GM18861 (cell line): ENCODE data around the gene SMIM32.
A peak's percentile ranks its signal among the peaks of the same experiment; 100 is the strongest.

Source experiments
- ATAC-seq: cut with Tn5 transposase; IDR thresholded peaks from one replicate; pipeline ENCODE4 v1.9.1; 2021; ENCODE audit not compliant: unreplicated experiment

Gene SMIM32

DNA sequence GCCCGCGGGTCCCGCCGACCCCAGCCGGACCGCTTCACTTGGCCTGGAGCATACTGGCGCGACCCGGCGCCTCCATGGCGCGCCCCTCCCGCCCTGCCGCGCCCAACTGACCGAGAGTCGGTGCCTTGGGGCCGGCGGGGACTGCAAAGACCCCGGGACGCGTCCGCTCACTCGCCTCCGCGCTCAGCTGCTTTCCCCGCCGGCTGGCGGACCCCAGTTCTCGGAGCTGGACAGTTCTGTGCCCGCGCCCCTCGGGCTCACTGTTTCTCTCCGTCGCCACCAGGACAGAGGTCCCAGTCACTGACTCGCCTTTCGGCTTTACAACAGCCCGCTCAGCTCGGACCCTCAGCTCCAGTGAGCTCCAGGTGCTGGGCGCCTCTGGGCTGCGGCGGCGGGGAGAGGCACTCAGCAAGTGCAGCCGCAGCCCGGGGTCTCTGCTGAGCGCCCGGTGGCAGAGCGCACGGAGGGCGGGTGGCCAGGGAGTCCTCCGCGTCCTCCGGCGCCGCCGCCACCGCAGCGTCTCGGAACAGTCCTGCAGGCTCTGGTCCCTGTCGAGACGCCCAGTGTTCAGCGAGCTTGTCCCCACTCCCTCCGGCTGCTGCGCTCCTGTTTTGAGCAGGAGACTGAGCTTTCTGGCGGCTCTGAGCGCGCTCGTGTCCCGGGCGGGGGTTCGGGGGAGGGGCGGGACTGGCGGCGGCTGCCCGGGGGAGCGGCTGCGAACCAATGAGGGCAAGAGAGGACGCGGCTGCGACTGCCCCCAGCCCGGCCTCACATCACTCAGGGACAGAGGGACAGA lies at the start of gene SMIM32:
Gene SMIM32, minus strand, starts transcription at position 637 of the 796 bp plus-strand sequence. CDS start 638 bp downstream, outside the sequence.
- no peak for ATAC-seq

DNA sequence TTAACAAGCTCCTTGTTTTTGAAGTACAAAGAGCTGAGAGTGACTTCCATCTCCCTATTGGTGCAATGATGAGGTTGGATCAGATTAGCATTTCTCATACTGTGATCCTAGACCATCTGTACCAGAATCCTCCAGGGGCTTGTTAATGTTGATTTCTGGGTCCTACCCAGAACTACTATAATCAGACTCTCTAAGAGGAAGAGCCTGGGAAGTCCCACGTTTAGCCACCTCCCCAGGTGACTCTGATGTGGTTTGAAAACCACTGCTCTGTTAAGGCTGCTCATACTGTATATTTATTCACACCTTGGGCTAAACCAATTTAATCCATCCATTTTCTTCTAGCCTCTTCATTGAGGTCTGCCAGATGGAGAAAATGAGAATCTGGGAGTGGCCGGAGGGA lies 49.6 kb upstream of the SMIM32 start:
- ATAC-seq = peak; percentile 69

DNA sequence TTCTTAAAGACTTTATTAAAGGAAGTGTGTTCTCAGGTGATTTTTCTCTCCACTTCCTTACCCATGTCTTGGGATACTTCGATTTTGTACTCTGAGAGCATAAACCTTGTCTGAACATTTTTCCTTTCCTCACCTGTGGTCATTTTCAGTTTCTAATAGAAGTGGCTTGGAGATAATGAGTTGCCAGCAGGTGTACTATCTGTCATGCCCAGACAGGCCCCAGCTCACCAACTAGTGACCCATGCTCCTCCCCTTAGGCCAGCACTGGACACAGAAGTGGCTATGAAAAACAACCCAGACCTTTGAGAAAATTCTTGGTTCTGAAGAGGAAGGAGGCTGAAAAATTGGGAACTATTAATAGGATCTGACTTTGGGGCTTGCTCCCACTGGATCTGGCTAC lies 49.2 kb upstream of the SMIM32 start:
- peak; percentile 39 for ATAC-seq

DNA sequence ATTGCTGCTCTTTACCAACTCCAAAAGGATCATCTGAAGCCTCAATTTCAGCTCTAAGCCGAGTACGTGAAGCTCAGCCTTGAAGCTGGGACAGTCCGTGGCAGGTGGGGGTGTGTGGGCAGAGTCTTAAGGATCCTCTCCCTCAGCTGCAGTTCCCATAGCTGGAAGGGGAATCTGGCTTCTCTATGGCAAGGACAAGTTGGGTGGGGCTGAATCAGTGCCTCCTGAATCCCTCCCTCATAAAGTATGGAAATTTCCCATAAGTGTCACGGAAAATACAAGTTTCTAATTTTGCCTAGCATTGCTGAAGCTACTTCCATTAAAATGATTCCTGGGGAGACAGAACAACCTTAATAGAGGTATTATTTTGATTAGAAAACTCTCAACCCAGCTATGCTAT lies 47.9 kb upstream of the SMIM32 start:
- no peak for ATAC-seq

DNA sequence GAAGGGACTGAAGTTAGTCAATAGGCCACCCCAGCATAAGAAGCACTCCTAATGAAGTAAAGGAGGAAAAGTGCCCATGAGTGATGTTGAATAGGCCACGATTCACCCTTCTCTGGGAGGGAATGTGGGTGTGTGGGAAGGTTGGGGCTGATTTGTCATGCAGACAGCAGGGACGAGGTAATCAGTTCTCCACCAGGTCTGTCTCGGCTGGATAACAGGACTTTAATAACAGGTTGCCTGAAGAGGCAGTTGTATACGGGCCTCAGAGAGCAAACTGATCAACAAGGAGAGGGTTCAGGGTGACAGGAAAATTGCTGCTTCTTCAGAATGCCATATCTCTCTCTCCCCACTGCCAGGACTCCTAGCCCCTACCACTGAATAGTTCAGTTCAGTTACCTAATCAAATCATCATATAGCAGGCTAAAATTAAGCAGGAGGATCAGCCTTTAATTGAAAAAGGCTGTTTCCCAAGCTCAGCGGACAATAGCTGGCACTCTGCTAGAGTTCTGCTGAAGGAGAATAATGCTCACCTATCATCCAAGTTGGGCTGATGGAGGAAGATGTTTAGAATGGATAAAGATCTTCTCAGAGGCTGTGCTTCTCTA lies 43.6 kb upstream of the SMIM32 start:
- ATAC-seq = no peak

DNA sequence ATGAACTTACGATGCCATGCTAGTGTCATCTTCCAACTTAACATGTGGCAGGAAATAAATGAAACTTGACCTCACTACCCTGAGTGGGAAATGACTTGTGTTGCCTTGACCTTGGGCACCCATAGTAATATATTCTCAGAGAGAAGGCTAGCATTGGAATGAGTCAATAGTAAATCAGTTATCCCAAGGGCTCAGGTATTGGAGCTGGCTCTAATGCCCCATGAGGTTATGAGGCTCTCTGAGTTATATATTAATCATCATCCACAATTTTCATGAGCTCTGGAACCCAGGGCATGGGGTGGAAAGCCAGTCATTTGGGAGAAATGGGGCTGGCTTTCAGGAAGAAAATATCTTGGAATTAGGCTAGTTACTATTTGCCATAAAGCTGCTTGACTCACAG lies 42.4 kb upstream of the SMIM32 start:
- ATAC-seq = no peak

DNA sequence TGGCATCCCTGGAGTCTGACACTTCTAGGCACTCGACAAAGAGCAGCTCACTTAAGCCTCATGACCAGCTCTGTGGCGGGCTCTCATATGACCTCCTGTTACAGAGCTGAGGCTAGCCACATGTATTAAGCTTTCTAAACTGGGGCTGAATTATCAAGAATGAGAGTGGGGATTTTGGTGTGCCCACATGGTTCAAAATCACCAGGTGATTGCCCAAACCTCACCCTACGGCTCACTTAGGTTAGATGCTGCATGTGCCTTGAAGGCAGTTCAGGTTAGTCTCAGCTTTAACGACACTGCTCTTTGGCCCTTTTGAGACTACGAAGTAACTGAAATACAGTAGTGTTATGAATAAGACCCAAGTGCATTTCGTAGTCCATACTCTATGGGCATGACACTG lies 39.4 kb upstream of the SMIM32 start:
- ATAC-seq = peak; percentile 64

DNA sequence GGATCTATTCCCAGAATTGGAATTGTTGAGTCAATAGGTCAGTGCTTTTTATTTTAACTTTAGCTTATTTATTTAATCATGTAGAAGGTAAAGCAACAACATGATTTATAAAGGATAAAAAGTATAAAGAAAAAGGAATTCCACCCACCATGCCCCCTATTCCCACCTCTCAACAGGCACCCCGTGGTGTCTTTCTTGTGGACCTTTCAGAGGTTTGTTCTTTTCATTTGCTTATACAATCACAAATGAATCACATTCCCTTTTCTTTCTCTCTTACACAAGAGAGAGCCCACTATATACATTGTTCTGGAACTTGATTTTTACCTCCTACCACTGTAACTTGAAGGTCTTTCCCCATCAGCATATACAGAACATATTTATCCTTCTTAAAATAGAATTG lies 37.2 kb upstream of the SMIM32 start:
- ATAC-seq = no peak

DNA sequence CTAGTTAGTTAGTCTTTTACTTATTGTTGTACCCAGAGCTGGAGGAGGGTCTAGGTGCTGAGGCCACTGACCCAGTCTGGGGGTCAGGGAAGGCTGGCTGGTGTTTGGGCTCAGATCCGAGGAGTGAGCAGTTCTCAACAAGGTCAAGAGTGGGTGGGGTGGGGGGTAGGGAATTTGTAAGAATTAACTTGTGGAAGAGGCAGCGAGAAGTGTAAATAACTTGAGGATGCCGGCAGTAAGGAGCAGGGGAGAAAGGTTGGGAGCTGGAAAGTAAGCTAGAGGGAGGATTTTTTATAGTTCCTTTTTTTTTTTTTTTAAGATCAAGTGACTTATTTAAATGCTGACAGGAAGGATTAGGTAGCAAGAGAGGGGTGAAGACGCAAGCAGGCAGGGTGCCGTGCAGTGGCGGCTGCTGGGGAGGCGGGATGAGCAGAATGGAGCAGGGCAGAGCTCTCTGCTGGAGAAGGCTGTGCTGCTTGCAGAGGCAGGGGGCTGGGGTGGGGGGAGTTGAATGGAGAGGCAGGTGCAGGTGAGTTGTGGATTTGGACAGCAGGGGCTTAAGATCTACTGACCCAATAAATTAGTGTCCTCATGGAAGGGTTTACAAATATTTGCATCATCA lies 35.3 kb upstream of the SMIM32 start:
- ATAC-seq = no peak

DNA sequence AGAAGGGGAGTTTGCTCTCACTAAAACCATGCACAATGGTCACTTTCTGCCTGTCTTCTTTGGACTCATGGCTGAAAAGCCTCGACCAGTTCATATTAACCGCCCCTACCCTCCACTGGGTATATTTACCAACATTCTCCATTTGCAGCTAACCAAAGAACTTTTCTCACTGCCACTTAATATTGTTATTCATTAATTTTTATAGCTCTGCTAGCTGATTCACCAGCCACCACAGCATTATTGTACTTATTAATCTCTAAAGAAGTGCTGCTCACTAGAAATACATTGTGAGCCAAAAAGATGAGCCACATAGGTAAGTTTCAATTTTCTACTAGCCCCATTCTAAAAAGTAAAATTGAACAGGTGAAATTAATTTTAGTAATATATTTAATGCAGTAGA lies 33.4 kb upstream of the SMIM32 start:
- no peak for ATAC-seq

DNA sequence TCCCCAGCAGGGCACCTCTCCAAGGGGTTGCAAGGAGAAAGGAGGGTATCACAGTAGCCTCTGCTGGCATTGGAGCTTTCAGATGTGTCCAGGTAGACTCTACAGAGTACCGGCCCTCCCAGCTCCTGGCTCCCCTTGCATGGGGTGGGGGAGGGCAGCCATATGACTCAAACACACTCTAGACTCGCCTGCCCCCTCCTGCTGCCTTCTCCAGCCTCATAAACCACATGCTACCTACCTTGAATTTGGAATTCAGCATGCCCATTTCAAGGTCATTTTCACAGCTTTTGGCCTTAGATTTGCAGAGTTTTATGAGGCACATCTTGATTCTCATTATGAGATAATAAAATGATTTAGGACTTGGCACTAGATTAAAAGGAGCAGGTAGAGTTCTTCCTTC lies 32.8 kb upstream of the SMIM32 start:
- no peak for ATAC-seq

DNA sequence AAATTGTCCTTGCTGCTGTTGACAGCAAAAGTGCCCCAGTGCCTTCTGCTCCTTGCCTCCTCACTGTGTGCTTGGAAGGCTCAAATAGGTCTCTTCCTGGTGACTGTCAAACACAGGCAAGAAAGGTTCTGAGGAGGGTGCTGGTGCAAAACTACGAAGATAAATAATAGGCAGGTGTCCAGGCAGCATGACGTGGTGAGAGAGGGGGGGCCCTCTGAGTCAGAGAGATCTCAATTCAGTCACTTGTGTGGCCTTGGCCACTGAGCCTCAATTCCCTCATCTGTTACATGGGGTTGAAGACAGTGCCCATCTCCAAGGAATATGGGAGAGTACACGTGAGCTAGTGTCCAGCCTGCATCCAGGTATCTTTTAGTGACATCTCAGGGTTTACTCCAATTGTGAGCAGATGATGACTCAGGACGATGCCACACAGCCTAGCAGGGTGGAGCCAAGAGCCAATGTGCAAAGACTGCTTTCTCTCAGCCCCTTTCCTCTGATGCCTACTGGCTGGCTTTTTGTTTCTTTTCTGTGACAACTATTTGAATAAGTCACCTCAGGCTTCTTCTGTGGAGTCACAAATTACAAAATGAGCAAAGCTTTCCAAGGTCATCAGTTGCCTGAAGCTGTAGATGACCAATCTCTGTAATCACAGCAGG lies 29.7 kb upstream of the SMIM32 start:
- no peak for ATAC-seq

DNA sequence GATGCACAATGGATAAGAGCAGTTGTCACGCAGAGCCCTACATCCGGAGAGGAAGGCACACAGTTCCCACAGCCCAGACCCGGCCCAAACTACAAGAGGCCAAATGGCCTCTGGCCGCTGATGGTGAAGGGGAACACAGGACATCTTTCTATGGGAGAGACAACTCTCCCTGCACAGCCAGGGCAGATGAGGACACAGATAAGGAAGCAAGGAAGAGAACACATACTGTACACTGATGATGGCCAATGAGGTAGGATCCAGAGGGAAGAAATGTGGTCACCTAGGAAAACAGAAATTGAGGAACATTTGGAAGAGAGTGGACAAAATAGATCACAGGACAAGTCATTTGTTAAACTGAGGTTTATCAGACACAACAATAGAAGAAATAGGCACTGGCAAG lies 28.4 kb upstream of the SMIM32 start:
- ATAC-seq = no peak

DNA sequence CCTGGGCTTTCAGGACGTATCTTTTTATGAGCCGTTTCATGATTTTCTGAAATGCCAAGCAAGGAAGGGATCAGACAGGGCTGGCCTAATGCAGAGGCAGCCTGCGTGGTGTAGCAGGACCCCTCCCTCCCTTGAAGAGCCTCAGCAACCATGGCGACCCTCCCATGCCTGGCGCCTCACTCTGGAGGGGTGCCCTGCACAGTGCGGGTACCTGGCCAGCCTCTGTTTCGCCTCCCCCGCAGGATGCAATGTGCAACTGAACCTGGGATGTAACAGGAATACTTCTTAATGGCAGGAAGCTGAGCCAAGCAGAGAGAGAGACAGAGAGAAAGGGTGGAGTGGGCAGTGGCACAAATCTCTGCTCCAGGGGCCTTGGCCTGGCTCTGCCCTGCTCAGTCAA lies 23.3 kb upstream of the SMIM32 start:
- ATAC-seq = no peak

DNA sequence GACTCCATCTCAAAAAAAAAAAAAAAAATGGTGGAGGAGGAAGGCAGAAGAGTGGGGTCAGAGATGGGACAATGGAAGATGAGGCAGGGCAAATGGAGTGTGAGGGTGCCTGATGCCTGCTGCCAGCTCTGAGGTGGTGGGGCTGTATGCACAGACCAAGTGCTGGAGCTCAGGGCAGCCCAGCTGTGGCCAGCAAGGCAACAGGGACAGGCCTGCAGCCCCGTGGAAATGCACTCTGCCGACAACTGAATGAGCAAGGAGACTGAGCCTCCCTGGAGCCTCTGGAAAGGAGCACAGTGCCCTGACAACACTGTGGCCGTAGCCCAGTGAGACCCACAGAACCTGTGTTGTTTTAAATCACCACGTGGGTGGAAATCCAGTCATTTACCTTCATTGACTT lies 22.9 kb upstream of the SMIM32 start:
- ATAC-seq = no peak

DNA sequence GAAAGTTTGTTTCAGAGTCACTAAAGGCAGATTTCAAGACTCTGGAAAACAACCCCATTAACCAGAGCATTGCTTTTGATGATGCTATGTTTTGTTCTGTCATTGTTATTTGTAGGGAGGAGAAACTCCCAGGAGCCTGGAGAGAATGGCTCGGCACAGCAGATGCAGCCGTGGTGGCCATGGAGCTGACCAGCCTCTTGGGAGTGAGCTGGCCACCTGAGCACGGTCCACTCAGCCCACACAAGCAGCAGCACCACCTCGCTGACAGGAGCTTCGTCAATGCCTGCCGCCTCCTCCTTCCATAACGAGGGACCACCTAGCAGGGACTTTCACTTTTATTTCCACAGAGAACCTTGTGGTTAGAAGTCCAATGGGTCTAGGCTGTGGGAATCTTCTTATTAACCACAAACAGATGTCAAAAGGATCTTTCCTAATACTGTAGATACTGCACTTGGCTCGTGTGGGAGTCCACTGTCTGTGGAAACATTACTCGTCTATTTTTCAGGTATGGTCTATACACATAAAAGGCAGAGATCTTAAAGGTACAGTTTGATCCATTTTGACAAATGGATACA lies 21.0 kb upstream of the SMIM32 start:
- ATAC-seq = no peak

DNA sequence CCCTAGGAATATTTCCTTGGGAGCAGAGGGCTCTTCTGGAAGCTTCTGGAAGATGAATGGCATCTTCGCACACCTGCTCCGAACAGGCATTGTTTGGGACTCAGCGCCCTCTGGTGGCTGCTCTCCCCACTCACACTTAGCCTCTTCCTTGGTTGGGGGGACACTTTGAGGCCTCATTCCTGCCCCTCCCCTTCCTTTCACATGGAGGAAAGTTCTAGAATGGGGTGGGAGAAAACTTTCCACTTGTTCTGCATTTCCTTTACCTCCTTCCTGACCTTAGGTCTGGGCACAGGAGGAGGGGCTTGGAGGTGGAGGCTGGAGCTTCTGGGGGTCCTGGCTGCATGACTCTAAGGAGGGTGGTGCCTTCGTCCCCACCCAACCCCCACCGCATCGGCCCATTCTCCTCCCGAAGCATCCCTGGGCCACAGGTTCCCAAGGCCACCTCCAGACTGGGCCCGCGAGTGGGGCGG lies 19.3 kb upstream of the SMIM32 start:
- no peak for ATAC-seq

DNA sequence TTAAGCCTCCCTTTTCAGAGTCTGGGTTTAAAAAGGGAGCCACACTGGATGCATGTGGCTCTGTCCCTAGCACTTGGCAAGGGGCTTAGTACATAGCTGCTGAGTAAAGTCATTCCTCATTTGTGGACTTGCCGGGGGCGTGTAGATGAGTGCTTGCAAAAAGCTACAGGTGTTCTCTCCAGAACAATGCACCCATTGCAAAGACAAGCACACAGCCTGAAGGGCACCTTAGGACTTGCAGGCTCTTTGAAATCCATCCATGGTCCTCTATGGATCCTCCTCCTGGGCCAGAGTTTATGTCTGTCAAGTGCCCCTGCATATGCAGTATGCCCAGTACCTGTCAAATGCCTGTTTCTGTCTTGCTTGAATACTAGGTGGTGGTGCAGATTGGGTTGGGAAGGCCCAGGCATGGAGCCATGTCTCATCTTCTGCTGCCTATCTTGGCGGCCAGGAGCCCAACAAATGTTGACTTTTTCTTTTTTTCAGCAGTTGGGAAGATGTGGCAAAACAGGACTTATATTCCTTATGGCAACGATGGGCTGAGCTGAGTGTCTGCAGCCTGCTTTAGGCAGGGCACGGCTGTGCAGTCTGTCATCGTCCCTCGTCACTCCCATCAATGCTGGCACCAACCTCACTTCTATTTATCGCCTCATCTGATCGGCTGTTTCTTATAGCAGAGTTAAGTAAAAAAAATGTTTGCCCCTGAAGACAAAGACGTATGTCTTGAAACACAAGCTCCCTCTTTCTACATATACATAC lies 18.5 kb upstream of the SMIM32 start:
- no peak for ATAC-seq

DNA sequence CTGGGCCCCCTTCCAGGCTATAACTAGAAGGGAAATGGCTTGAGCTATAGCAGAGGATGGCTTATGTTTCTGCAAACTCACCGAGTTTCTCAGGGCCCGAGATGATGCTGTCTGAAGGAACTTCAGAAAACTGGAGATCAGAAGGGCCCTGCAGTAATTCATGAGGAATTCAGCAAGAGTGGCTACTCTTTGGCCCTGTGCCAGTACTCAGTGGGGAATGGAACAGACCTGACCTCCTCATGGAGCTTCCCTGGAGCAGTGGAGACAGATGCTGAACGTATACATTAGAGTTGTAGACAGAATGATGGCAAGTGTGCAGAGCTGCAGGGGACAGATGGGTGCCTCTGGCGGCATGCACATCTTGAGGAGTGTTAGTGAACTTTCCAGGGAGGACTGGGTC lies 17.3 kb upstream of the SMIM32 start:
- no peak for ATAC-seq

DNA sequence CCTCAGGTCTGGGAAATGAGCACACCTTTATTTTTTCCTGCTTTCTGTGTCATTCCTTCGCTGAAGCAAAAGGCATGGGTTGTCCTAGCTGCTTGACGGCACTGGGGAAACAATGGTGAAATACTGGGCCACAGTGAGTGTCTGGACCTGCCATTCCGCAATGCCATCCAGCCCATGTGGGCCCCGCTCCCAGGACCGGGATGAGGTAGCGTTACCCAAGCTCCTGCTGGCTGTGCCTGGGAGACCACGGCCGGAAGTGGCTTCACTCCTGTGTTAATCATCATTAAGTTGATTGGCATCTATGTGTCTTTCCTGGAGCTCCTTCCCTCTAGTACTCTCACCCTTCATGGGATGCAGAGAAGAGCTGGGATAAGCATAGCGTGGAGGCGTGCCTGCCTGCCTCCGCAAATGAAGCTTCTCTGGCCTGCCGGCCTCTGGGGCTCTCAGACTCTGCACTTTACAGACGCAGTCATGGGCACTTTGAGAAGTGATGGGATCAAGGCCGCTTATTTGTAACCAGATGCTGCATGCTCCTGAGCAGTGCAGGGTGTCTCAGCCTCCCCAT lies 16.5 kb upstream of the SMIM32 start:
- no peak for ATAC-seq
